ENCODE results near the gene RPS19. TPM values are rescaled to one million over a fixed set of nuclear protein-coding genes. Genes with fewer than 3 reads are reported as not detected.

RPS19 gene
- total RNA-seq, 1 experiment from 2014 or later, result 1,830 TPM

DNA sequence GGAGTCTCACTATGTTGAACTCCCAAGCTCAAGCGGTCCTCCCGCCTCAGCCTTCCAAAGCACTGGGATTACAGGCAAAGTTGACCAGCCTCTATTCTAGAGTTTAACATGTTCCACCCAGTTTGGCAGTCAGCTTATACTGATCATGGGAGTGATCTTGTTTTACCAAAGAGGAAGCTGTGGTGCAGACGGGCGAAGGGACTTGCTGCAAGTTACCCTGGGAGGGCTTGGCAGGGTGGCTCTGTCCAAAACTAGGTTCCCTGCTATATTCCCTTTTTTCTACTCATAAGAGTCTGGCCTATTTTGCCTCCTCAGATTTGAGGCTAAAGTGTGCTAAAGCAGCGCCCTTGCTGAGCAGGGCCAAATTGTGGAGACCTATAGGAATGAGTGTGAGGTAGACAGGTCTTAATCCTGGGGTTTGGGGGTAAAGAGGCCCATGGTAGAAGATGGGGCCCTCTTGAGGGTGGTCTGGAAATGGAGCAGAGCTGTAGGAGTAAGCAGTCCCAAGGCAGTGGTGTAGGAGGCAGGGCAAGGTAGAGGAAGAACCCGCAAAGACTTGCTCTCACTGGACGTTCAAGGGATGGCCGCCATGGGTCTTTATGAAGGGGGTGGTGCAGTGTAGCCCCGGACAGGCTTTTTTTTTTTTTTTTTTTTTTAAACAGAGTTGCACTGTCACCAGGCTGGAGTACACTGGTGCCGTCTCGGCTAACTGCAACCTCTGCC, 3.3 kb downstream of the RPS19 start:
- Histone ChIP-seq H4K20me1 (ENCODE audit: low read length) (peaks cover 60% of the 10 kb centered on the region), H3F3A (ENCODE audit: low read length, unreplicated experiment) (no peaks in the 10 kb centered on the region), H3K4me3 (ENCODE audit: low read length) (0 out of 2 replicates have a peak overlapping the region, but pooled peaks have one; percentile 99), H3K27ac (ENCODE audit: low read length) (no peak overlapping the region), H3K27me3 (ENCODE audit: low read length) (no peaks in the 10 kb centered on the region), H3K9me2 (replicated peaks; ENCODE audit: low read length) (no peaks in the 10 kb centered on the region), H3K4me1 (ENCODE audit: insufficient read depth, low read length) (peaks cover 30% of the 10 kb centered on the region), H3K9ac (ENCODE audit: low read length) (no peak overlapping the region), H2AFZ (ENCODE audit: low read length) (no peak overlapping the region), H3K79me2 (ENCODE audit: low read length) (peaks cover 70% of the 10 kb centered on the region), H3K4me2 (ENCODE audit: low read length) (peak overlapping the region; percentile 98; the same call in 1 of the 2 replicates), H3K36me3 (ENCODE audit: low read depth, low read length) (peaks cover 60% of the 10 kb centered on the region), H3K9me3 (ENCODE audit: low read length) (no peaks in the 10 kb centered on the region)
- ChIA-PET POLR2A (ENCODE audit: unreplicated experiment) (no interaction called here), CTCF (no interaction called here)
- DNase-seq (no peak), ATAC-seq (no peak)
- intact Hi-C loops (cut with micrococcal nuclease), result no loop called here
- TF ChIP-seq EZH2phosphoT487 (IDR thresholded peaks at IDR 0.05; ENCODE audit: borderline replicate concordance, low read length) (no peak), EZH2 (IDR thresholded peaks at IDR 0.05; ENCODE audit: low read length, unreplicated experiment) (no peak)
- TF ChIP-seq, protein P1, sequence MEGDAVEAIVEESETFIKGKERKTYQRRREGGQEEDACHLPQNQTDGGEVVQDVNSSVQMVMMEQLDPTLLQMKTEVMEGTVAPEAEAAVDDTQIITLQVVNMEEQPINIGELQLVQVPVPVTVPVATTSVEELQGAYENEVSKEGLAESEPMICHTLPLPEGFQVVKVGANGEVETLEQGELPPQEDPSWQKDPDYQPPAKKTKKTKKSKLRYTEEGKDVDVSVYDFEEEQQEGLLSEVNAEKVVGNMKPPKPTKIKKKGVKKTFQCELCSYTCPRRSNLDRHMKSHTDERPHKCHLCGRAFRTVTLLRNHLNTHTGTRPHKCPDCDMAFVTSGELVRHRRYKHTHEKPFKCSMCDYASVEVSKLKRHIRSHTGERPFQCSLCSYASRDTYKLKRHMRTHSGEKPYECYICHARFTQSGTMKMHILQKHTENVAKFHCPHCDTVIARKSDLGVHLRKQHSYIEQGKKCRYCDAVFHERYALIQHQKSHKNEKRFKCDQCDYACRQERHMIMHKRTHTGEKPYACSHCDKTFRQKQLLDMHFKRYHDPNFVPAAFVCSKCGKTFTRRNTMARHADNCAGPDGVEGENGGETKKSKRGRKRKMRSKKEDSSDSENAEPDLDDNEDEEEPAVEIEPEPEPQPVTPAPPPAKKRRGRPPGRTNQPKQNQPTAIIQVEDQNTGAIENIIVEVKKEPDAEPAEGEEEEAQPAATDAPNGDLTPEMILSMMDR (conservative IDR thresholded peaks at IDR 0.05; ENCODE audit: low read depth, low read length), result no peak
- no TSS peak for BruUV-seq (replicated peaks)

DNA sequence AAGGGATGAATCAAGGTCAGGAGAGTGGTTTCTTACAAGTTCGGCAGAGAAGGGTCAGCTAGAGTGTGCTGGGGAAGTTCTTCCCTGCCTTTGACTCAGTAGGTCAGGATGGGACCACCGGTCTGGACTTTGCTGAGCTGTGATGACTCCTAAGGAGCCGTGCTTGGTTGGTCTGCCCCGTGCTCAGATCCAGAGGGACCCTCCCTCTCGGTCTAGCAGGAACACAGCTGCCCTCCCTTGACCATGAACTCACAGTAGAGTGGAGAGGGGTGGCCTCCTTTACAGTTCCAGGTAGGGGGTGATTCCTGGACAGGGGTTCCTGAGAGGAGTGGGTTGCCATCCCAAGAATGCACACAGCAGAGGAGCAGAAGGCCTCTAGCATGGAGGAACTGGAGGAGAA, 4.3 kb downstream of the RPS19 start:
- no peak overlapping the region for H3K27ac ChIP-seq (ENCODE audit: low read length)
- H3K36me3 ChIP-seq (ENCODE audit: low read depth, low read length), result peaks cover 69% of the 10 kb centered on the region
- no peak overlapping the region for H3K9ac ChIP-seq (ENCODE audit: low read length)
- POLR2A ChIA-PET (ENCODE audit: unreplicated experiment), result no interaction called here
- TF ChIP-seq EZH2 (IDR thresholded peaks at IDR 0.05; ENCODE audit: low read length, unreplicated experiment) (no peak), EZH2phosphoT487 (IDR thresholded peaks at IDR 0.05; ENCODE audit: borderline replicate concordance, low read length) (no peak)
- TF ChIP-seq, protein P1 (conservative IDR thresholded peaks at IDR 0.05; ENCODE audit: low read depth, low read length), result no peak
- H3K9me2 ChIP-seq (replicated peaks; ENCODE audit: low read length), result no peaks in the 10 kb centered on the region
- no peak overlapping the region for H3K4me3 ChIP-seq (ENCODE audit: low read length)
- peaks cover 69% of the 10 kb centered on the region for H4K20me1 ChIP-seq (ENCODE audit: low read length)
- peaks cover 25% of the 10 kb centered on the region for H3K4me1 ChIP-seq (ENCODE audit: insufficient read depth, low read length)
- H3F3A ChIP-seq (ENCODE audit: low read length, unreplicated experiment), result no peaks in the 10 kb centered on the region
- intact Hi-C loops (cut with micrococcal nuclease), result no loop called here
- CTCF ChIA-PET, result no interaction called here
- no TSS peak for BruUV-seq (replicated peaks)
- H3K9me3 ChIP-seq (ENCODE audit: low read length), result no peaks in the 10 kb centered on the region
- no peak overlapping the region for H3K4me2 ChIP-seq (ENCODE audit: low read length)
- peaks cover 70% of the 10 kb centered on the region for H3K79me2 ChIP-seq (ENCODE audit: low read length)
- no peak overlapping the region for H2AFZ ChIP-seq (ENCODE audit: low read length)
- DNase-seq, result no peak
- H3K27me3 ChIP-seq (ENCODE audit: low read length), result no peaks in the 10 kb centered on the region
- no peak for ATAC-seq

DNA sequence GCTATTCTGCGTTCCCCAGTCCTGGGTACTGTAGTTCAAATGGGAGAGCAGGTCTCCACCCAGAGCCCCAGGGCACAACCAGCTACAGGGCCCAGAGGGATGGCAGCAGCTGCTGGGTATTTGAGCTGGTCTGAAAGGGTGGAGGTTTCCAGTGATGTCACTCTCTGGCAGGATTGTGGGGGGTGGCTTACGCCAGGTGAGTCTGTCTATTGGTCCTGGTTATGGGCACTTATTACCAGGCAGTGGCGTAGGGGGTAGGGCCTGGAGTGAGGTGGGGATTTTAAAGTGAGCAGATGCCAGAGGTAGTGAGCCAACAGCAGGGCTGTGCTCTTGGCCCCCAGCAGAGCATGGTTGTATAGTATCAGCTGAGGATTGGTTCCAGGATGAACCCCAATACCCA, 6.2 kb downstream of the RPS19 start:
- Histone ChIP-seq H3K27ac (ENCODE audit: low read length) (no peak overlapping the region), H3K36me3 (ENCODE audit: low read depth, low read length) (peaks cover 74% of the 10 kb centered on the region), H3K4me2 (ENCODE audit: low read length) (no peak overlapping the region), H3K9me3 (ENCODE audit: low read length) (no peaks in the 10 kb centered on the region), H3K4me1 (ENCODE audit: insufficient read depth, low read length) (peaks cover 22% of the 10 kb centered on the region), H3F3A (ENCODE audit: low read length, unreplicated experiment) (no peaks in the 10 kb centered on the region), H3K9me2 (replicated peaks; ENCODE audit: low read length) (no peaks in the 10 kb centered on the region), H2AFZ (ENCODE audit: low read length) (no peak overlapping the region), H4K20me1 (ENCODE audit: low read length) (peaks cover 66% of the 10 kb centered on the region), H3K79me2 (ENCODE audit: low read length) (peaks cover 57% of the 10 kb centered on the region), H3K4me3 (ENCODE audit: low read length) (no peak overlapping the region), H3K9ac (ENCODE audit: low read length) (no peak overlapping the region), H3K27me3 (ENCODE audit: low read length) (no peaks in the 10 kb centered on the region)
- no peak for DNase-seq
- intact Hi-C loops (cut with micrococcal nuclease), result no loop called here
- ATAC-seq, result no peak
- CTCF ChIA-PET, result no interaction called here
- POLR2A ChIA-PET (ENCODE audit: unreplicated experiment), result no interaction called here
- TF ChIP-seq, protein P1 (conservative IDR thresholded peaks at IDR 0.05; ENCODE audit: low read depth, low read length), result no peak
- TF ChIP-seq EZH2 (IDR thresholded peaks at IDR 0.05; ENCODE audit: low read length, unreplicated experiment) (no peak), EZH2phosphoT487 (IDR thresholded peaks at IDR 0.05; ENCODE audit: borderline replicate concordance, low read length) (no peak)
- no TSS peak for BruUV-seq (replicated peaks)

Data from PC-3 (cell line).